Liver (tissue), 9 donors: Measurements from ENCODE around the gene PLA2G15. TPM values are rescaled to one million over a fixed set of nuclear protein-coding genes. Genes with fewer than 3 reads are reported as not detected.

Experiments
- DNase-seq: peaks from one replicate; pipeline ENCODE4 v3.0.0-alpha.2; 2017; ENCODE audit warnings: low spot score
- H3K27ac ChIP-seq, 2 donors: one replicate each; pipeline ENCODE4 v1.7.0; 2013; ENCODE audit warnings: inconsistent platforms in 2 of 2, low read length in 2 of 2, control low read depth in 1 of 2, low read depth in 1 of 2, mild to moderate bottlenecking in 1 of 2
- H3K27me3 ChIP-seq, 4 donors: one replicate each; pipeline versions ENCODE4 v1.6.1 to v1.7.0; 2013; ENCODE audit warnings: low read length in 3 of 4, inconsistent platforms in 1 of 4, mild to moderate bottlenecking in 1 of 4, moderate library complexity in 1 of 4; ENCODE audit not compliant: control insufficient read depth in 4 of 4, insufficient read depth in 4 of 4
- H3K36me3 ChIP-seq, 4 donors: one replicate each; pipeline versions ENCODE4 v1.6.1 to v1.7.0; 2013; ENCODE audit warnings: low read length in 3 of 4, mild to moderate bottlenecking in 3 of 4, low read depth in 1 of 4, moderate library complexity in 1 of 4; ENCODE audit not compliant: control insufficient read depth in 4 of 4, insufficient read depth in 3 of 4
- H3K4me1 ChIP-seq, 4 donors: one replicate each; pipeline versions ENCODE4 v1.6.1 to v1.7.0; 2013; ENCODE audit warnings: low read length in 3 of 4, mild to moderate bottlenecking in 3 of 4, moderate library complexity in 1 of 4; ENCODE audit not compliant: control insufficient read depth in 4 of 4, insufficient read depth in 4 of 4
- H3K4me3 ChIP-seq, 3 donors: one replicate each; pipeline versions ENCODE4 v1.6.1 to v1.7.0; 2013; ENCODE audit warnings: low read length in 3 of 3, control low read depth in 1 of 3, low read depth in 1 of 3, mild to moderate bottlenecking in 1 of 3
- H3K9ac ChIP-seq, 2 donors: one replicate each; pipeline ENCODE4 v1.7.0; 2013; ENCODE audit warnings: low read length in 2 of 2, mild to moderate bottlenecking in 2 of 2, moderate library complexity in 2 of 2, control low read depth in 1 of 2, low read depth in 1 of 2
- H3K9me3 ChIP-seq, 4 donors: one replicate each; pipeline versions ENCODE4 v1.6.1 to v1.7.0; 2013; ENCODE audit warnings: low read length in 3 of 4; ENCODE audit not compliant: control insufficient read depth in 4 of 4
- EGR1 ChIP-seq, 2 donors: IDR thresholded peaks; 2 replicates each; pipeline ENCODE4 v1.6.1; 2016 to 2018; ENCODE audit warnings: antibody characterized with exemption in 2 of 2, low read depth in 2 of 2
- FOXA1 ChIP-seq: IDR thresholded peaks from 2 replicates; pipeline ENCODE4 v1.6.1; 2016; ENCODE audit warnings: antibody characterized with exemption
- FOXA2 ChIP-seq: IDR thresholded peaks from 2 replicates; pipeline ENCODE4 v1.6.1; 2016; ENCODE audit warnings: antibody characterized with exemption
- GABPA ChIP-seq, 2 donors: IDR thresholded peaks in 1 of 2; conservative IDR thresholded peaks in 1 of 2; 2 replicates each; pipeline ENCODE4 v1.6.1; 2016; ENCODE audit warnings: antibody characterized with exemption in 2 of 2, mild to moderate bottlenecking in 1 of 2, moderate library complexity in 1 of 2
- HNF4A ChIP-seq, 2 donors: conservative IDR thresholded peaks; 2 replicates each; pipeline ENCODE4 v1.6.1; 2016; ENCODE audit warnings: antibody characterized with exemption in 2 of 2, mild to moderate bottlenecking in 2 of 2
- HNF4G ChIP-seq: IDR thresholded peaks from 2 replicates; pipeline ENCODE4 v1.6.1; 2016; ENCODE audit warnings: antibody characterized with exemption
- JUND ChIP-seq, 2 donors: IDR thresholded peaks; 2 replicates each; pipeline ENCODE4 v1.6.1; 2016; ENCODE audit warnings: antibody characterized with exemption in 2 of 2
- NR2F2 ChIP-seq: IDR thresholded peaks from 2 replicates; pipeline ENCODE4 v1.6.1; 2016; ENCODE audit warnings: antibody characterized with exemption
- RAD21 ChIP-seq, 2 donors: IDR thresholded peaks; 2 replicates each; pipeline ENCODE4 v1.6.1; 2016; ENCODE audit warnings: antibody characterized with exemption in 2 of 2, mild to moderate bottlenecking in 2 of 2
- RXRA ChIP-seq, 2 donors: IDR thresholded peaks; 2 replicates each; pipeline ENCODE4 v1.6.1; 2017 to 2018; ENCODE audit warnings: antibody characterized with exemption in 2 of 2, mild to moderate bottlenecking in 1 of 2
- SP1 ChIP-seq: IDR thresholded peaks from 2 replicates; pipeline ENCODE4 v1.6.1; 2018; ENCODE audit warnings: antibody characterized with exemption, mild to moderate bottlenecking
- YY1 ChIP-seq: IDR thresholded peaks from 2 replicates; pipeline ENCODE4 v1.6.1; 2016; ENCODE audit warnings: antibody characterized with exemption, mild to moderate bottlenecking
- WGBS: extraction: QIAGEN DNeasy Blood & Tissue Kit; methylation state at CpG from one replicate; pipeline ENCODE4 v1.1.7; 2013; 5-methylcytosine and 5-hydroxymethylcytosine counted together
- polyA plus RNA-seq, 2 donors: library from polyadenylated mRNA; stranded (reverse) in 1 of 2; unstranded in 1 of 2; fragments of 200-250 nt in 1 of 2; fragments of >200 nt in 1 of 2; fragmentation: Nextera tagmentation in 1 of 2; extraction: Ambion mirVana in 1 of 2; gene quantifications; one replicate each; pipeline versions ENCODE4 v1.2.1 to v1.2.3, GENCODE V29; 2013 to 2015
- total RNA-seq, 2 donors: library from RNA; depleted of rRNA; stranded (reverse); fragments of >200 nt; gene quantifications; one replicate each; pipeline ENCODE4 v1.2.3, GENCODE V29; 2014
- TF ChIP-seq, protein P1 (sequence below): IDR thresholded peaks from 2 replicates; pipeline ENCODE4 v1.6.1; 2016; ENCODE audit warnings: antibody characterized with exemption
- TF ChIP-seq, protein P2 (sequence below): fragments of 150-350 bp; IDR thresholded peaks from 2 replicates; pipeline ENCODE4 v1.5.1; 2017; ENCODE audit warnings: improper control_type of control experiment, low read depth, low read length; ENCODE audit not compliant: missing input control
- TF ChIP-seq, protein P3 (sequence below): IDR thresholded peaks from 2 replicates; pipeline ENCODE4 v1.6.1; 2016; ENCODE audit warnings: antibody characterized with exemption
- TF ChIP-seq, protein P4 (sequence below): IDR thresholded peaks from 2 replicates; pipeline ENCODE4 v1.6.1; 2016; ENCODE audit warnings: antibody characterized with exemption
- donor health status: healthy.
- donor health status: healthy.
- donor health status: healthy.
- donor health status: healthy.
- donor health status: healthy.

Gene PLA2G15
- total and polyA plus RNA-seq, 4 donors = 4.5 to 19.8 (median 15.1) TPM

DNA sequence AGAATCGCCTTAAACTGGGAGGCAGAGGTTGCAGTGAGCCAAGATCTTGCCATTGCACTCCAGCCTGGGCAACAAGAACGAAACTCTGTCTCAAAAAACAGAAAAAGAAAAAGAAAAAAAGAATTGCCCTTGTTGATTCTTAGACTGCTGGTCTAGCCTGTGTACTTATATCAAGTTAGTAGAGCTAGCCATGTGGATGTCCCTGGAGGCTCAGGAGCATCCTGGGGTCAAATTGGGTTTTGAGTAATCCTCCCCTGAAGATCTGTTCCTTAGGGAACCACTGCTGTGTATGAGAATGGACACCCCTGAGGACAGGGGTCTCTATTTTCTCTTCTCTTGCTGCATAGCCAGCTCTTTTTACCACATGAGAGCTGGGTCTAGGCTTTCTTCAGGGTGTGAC, 44.0 kb downstream of the PLA2G15 start:
- H3K9me3 ChIP-seq = no peaks in the 10 kb centered on the region
- no peak overlapping the region for H3K9ac ChIP-seq
- no peaks in the 10 kb centered on the region for H3K27me3 ChIP-seq
- no peak for DNase-seq
- TF ChIP-seq, protein P1, sequence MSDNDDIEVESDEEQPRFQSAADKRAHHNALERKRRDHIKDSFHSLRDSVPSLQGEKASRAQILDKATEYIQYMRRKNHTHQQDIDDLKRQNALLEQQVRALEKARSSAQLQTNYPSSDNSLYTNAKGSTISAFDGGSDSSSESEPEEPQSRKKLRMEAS = no peak
- TF ChIP-seq HNF4G (no peak), SP1 (no peak), GABPA (IDR thresholded peaks at IDR 0.05 in 1 of 2, conservative IDR thresholded peaks at IDR 0.05 in 1 of 2) (no peak), RXRA (IDR thresholded peaks at IDR 0.05) (no peak), NR2F2 (no peak)
- TF ChIP-seq, protein P2, sequence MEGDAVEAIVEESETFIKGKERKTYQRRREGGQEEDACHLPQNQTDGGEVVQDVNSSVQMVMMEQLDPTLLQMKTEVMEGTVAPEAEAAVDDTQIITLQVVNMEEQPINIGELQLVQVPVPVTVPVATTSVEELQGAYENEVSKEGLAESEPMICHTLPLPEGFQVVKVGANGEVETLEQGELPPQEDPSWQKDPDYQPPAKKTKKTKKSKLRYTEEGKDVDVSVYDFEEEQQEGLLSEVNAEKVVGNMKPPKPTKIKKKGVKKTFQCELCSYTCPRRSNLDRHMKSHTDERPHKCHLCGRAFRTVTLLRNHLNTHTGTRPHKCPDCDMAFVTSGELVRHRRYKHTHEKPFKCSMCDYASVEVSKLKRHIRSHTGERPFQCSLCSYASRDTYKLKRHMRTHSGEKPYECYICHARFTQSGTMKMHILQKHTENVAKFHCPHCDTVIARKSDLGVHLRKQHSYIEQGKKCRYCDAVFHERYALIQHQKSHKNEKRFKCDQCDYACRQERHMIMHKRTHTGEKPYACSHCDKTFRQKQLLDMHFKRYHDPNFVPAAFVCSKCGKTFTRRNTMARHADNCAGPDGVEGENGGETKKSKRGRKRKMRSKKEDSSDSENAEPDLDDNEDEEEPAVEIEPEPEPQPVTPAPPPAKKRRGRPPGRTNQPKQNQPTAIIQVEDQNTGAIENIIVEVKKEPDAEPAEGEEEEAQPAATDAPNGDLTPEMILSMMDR = no peak
- H3K27ac ChIP-seq = peak overlapping the region in 1 of 2 donors; percentile 10
- no peak overlapping the region for H3K4me3 ChIP-seq
- H3K4me1 ChIP-seq = peaks cover 0 to 3% (median 0%) of the 10 kb centered on the region in 4 donors
- H3K36me3 ChIP-seq = no peaks in the 10 kb centered on the region
- 96% methylated on average over 2 of the region's 2 CpGs for WGBS

DNA sequence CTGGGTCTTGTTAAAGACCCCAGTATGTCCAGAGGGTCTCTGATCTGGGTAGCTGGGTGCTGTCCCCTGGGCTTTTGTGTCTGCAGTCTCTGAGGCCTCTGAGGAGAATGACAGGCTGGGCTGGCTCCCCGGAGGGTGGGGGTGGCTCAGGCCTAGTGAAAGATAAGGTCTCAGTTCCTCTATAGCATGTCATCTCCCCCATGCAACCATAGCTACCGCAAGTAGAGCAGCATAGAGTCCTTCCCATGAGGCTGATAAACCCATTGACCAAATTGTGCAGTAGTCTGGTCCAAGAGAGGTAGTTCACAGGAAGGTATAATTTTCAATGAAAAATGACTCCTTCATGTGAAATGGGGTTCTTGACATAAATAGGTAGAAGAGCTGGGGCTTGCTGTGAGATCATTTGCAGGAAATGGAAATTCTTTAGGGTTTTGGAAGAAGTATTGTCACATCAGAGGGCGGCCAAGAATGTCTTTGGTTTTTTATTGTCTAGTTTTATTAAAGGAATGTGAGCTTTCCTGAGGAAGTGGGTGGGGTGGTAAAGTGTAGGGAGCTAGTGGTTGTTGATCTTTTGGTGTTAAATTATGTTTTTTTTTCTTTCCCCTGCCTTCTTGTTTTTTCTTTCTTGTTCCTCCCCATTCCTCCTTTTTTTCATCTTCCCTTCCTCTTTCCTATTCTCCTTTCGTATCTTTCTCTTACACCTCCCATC, 44.6 kb downstream of the PLA2G15 start:
- no peaks in the 10 kb centered on the region for H3K9me3 ChIP-seq
- H3K9ac ChIP-seq = no peak overlapping the region

DNA sequence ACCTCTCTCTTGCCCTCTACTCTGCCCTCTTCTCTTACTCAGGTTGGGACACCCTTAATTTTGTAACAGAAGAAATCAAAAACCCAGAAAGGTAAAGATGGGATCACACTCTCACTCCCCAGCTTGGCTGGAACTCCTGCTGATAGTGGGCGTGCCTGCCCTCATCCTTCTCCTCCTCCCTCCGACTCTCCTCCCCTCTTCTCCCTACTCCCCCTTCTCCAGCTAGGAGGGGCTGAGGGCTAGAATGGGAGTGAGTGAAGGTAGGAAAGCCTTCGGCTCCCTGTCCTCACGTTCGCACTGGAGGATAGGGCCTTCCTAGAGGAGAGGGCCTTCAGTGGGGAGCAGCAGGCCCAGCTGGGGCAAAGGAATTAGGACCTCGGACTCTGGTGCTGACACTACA, 45.3 kb downstream of the PLA2G15 start:
- Histone ChIP-seq H3K9me3 (no peaks in the 10 kb centered on the region), H3K4me3 (no peak overlapping the region), H3K9ac (no peak overlapping the region), H3K4me1 (no peaks in the 10 kb centered on the region), H3K36me3 (peaks cover 0 to 1% (median 0%) of the 10 kb centered on the region in 4 donors), H3K27ac (no peak overlapping the region), H3K27me3 (no peaks in the 10 kb centered on the region)
- no peak for DNase-seq
- WGBS = 88% methylated on average over 6 of the region's 6 CpGs
- TF ChIP-seq GABPA (IDR thresholded peaks at IDR 0.05 in 1 of 2, conservative IDR thresholded peaks at IDR 0.05 in 1 of 2) (no peak), RAD21 (IDR thresholded peaks at IDR 0.05) (no peak), NR2F2 (no peak), RXRA (IDR thresholded peaks at IDR 0.05) (no peak), SP1 (no peak), FOXA2 (no peak), YY1 (no peak), HNF4A (conservative IDR thresholded peaks at IDR 0.05) (no peak), HNF4G (no peak), FOXA1 (no peak), JUND (IDR thresholded peaks at IDR 0.05) (no peak), EGR1 (IDR thresholded peaks at IDR 0.05; ENCODE audit: low read depth in 2 of 2) (no peak)
- TF ChIP-seq, protein P3, sequence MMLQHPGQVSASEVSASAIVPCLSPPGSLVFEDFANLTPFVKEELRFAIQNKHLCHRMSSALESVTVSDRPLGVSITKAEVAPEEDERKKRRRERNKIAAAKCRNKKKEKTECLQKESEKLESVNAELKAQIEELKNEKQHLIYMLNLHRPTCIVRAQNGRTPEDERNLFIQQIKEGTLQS = no peak
- TF ChIP-seq, protein P4, sequence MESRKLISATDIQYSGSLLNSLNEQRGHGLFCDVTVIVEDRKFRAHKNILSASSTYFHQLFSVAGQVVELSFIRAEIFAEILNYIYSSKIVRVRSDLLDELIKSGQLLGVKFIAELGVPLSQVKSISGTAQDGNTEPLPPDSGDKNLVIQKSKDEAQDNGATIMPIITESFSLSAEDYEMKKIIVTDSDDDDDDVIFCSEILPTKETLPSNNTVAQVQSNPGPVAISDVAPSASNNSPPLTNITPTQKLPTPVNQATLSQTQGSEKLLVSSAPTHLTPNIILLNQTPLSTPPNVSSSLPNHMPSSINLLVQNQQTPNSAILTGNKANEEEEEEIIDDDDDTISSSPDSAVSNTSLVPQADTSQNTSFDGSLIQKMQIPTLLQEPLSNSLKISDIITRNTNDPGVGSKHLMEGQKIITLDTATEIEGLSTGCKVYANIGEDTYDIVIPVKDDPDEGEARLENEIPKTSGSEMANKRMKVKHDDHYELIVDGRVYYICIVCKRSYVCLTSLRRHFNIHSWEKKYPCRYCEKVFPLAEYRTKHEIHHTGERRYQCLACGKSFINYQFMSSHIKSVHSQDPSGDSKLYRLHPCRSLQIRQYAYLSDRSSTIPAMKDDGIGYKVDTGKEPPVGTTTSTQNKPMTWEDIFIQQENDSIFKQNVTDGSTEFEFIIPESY = no peak
- TF ChIP-seq, protein P2 = no peak
- TF ChIP-seq, protein P1 = no peak

More for the DNA sequence above, 44.6 kb downstream of the PLA2G15 start:
- DNase-seq = peak; percentile 45
- no peak overlapping the region for H3K4me3 ChIP-seq
- no peaks in the 10 kb centered on the region for H3K36me3 ChIP-seq
- no peaks in the 10 kb centered on the region for H3K27me3 ChIP-seq
- H3K27ac ChIP-seq = peak overlapping the region in 1 of 2 donors; percentile 10
- peaks cover 0 to 3% (median 0%) of the 10 kb centered on the region in 4 donors for H3K4me1 ChIP-seq
- TF ChIP-seq GABPA (IDR thresholded peaks at IDR 0.05 in 1 of 2, conservative IDR thresholded peaks at IDR 0.05 in 1 of 2) = no peak
- TF ChIP-seq RXRA (IDR thresholded peaks at IDR 0.05) = no peak
- TF ChIP-seq RAD21 (IDR thresholded peaks at IDR 0.05) = no peak
- TF ChIP-seq SP1 = no peak
- TF ChIP-seq JUND (IDR thresholded peaks at IDR 0.05) = no peak
- no peak for TF ChIP-seq NR2F2
- no peak for TF ChIP-seq HNF4A (conservative IDR thresholded peaks at IDR 0.05)
- TF ChIP-seq FOXA1 = no peak
- TF ChIP-seq, protein P1 = no peak
- no peak for TF ChIP-seq YY1
- TF ChIP-seq EGR1 (IDR thresholded peaks at IDR 0.05; ENCODE audit: low read depth in 2 of 2) = no peak
- 70% methylated on average over 4 of the region's 4 CpGs for WGBS
